OCI-LY7 (cell line): Measurements from ENCODE around the gene BCL2L15. TPM values are rescaled to one million over a fixed set of nuclear protein-coding genes. Genes with fewer than 3 reads are reported as not detected.

ENCODE experiments used
- BruUV-seq: library from RNA; stranded (reverse); fragments of 400-500 nt; replicated peaks from 2 replicates; lab custom pipeline; 2021; lab: Mats Ljungman, UMichigan
- CTCF ChIA-PET: fragments of 300-600 bp; sonication (Branson Sonifier 250); formaldehyde crosslinking; loops from one replicate; lab custom pipeline; 2022; ENCODE audit warnings: antibody characterized with exemption; ENCODE audit not compliant: unreplicated experiment; lab: Charles Lee
- POLR2A ChIA-PET: fragments of 300-600 bp; sonication (Branson Sonifier 250); formaldehyde crosslinking; loops from one replicate; lab custom pipeline; 2022; ENCODE audit warnings: antibody characterized with exemption; lab: Charles Lee
- DNase-seq: peaks from one replicate; pipeline ENCODE4 v3.0.0-alpha.2; 2015; ENCODE audit warnings: low spot score
- H2AFZ ChIP-seq: fragments of 200-600 bp; sonication (generic), shearing (Covaris generic); 2 replicates; pipeline ENCODE4 v1.6.1; 2014; ENCODE audit warnings: mild to moderate bottlenecking, antibody characterized with exemption, low read length, moderate library complexity
- H3K27ac ChIP-seq: fragments of 200-600 bp; sonication (generic); 2 replicates; pipeline ENCODE4 v1.5.1; 2014; ENCODE audit warnings: mixed run types, low read depth, mild to moderate bottlenecking, moderate library complexity, low read length, inconsistent platforms; ENCODE audit not compliant: poor library complexity, severe bottlenecking
- H3K36me3 ChIP-seq: fragments of 200-600 bp; sonication (generic); 2 replicates; pipeline ENCODE4 v1.6.1; 2014; ENCODE audit warnings: mild to moderate bottlenecking, antibody characterized with exemption, low read length, moderate library complexity, mixed read lengths; ENCODE audit not compliant: insufficient read depth
- H3K4me1 ChIP-seq: fragments of 200-600 bp; sonication (generic); 2 replicates; pipeline ENCODE4 v1.5.1; 2014; ENCODE audit warnings: mild to moderate bottlenecking, low read length; ENCODE audit not compliant: insufficient read depth, poor library complexity, severe bottlenecking
- H3K4me2 ChIP-seq: fragments of 200-600 bp; sonication (generic); 2 replicates; pipeline ENCODE4 v1.6.1; 2014; ENCODE audit warnings: mild to moderate bottlenecking, low read length
- H3K4me3 ChIP-seq: fragments of 200-600 bp; sonication (generic); 2 replicates; pipeline ENCODE4 v1.5.1; 2014; ENCODE audit warnings: mild to moderate bottlenecking, low read depth, low read length; ENCODE audit not compliant: poor library complexity, severe bottlenecking
- H3K79me2 ChIP-seq: fragments of 200-600 bp; sonication (generic); 2 replicates; pipeline ENCODE4 v1.6.1; 2016; ENCODE audit warnings: low read depth, mild to moderate bottlenecking, low read length, moderate library complexity, mixed read lengths; ENCODE audit not compliant: insufficient read depth
- H3K9me2 ChIP-seq: fragments of 200-600 bp; sonication (generic); 2 replicates; pipeline ENCODE4 v1.6.1; 2016; ENCODE audit warnings: mild to moderate bottlenecking, low read length, mixed read lengths; ENCODE audit not compliant: insufficient read depth
- H3K9me3 ChIP-seq: fragments of 200-600 bp; sonication (generic); 2 replicates; pipeline ENCODE4 v1.6.1; 2014; ENCODE audit warnings: mild to moderate bottlenecking, mixed run types, low read length, mixed read lengths
- H4K20me1 ChIP-seq: fragments of 200-600 bp; sonication (generic); 2 replicates; pipeline ENCODE4 v1.6.1; 2014; ENCODE audit warnings: mild to moderate bottlenecking, antibody characterized with exemption, low read length, moderate library complexity, mixed read lengths; ENCODE audit not compliant: insufficient read depth
- EZH2phosphoT487 ChIP-seq: fragments of 200-600 bp; sonication (generic); IDR thresholded peaks from 2 replicates; pipeline ENCODE4 v1.6.1; 2018; ENCODE audit warnings: low read depth, borderline replicate concordance, mild to moderate bottlenecking, mixed run types, antibody characterized with exemption, low read length, moderate library complexity, mixed read lengths
- intact Hi-C: fragments of 100-400 bp; cut with micrococcal nuclease; formaldehyde crosslinking; loops from one replicate; pipeline ENCODE4 v1.10.0; 2022; ENCODE audit not compliant: unreplicated experiment
- total RNA-seq, 2 experiments: library from RNA; depleted of rRNA in 1 of 2; stranded (reverse); fragments of >200 nt in 1 of 2; shearing (Covaris generic) in 1 of 2; gene quantifications; 2 replicates each; pipeline ENCODE4 v1.2.3, GENCODE V29; 2014 to 2022
- TF ChIP-seq, protein P1 (sequence below): fragments of 200-600 bp; sonication (generic); conservative IDR thresholded peaks from 2 replicates; pipeline ENCODE4 v1.5.1; 2014; ENCODE audit warnings: mild to moderate bottlenecking, antibody characterized with exemption, low read length, moderate library complexity, mixed read lengths

The BCL2L15 gene
- total RNA-seq, 2 experiments from 2014 or later, result 0.82 to 1.1 TPM

DNA sequence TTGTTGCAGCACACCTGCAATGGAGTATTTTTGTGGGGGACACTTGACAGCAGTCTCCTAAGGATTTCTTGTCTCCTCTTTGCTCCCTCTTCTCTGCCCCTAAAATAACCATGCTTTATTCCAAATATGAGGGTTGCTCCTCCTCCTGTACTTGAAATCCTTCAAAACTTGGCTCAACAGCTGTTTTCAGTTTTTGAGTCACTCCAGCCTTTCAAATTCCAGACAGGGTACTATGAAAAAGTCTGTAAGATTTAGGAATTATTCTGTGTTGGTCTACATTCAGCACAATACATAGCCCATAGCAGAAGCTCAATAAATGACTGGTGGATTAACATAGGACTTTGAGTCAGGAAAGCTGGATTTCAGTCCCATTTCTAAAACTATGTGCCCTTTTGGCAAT is 11.7 kb upstream of the BCL2L15 start:
- Histone ChIP-seq H3K4me1 (peaks cover 16% of the 10 kb centered on the region), H4K20me1 (no peaks in the 10 kb centered on the region), H3K4me2 (no peak overlapping the region), H3K27ac (no peak overlapping the region), H3K9me2 (no peaks in the 10 kb centered on the region), H2AFZ (no peak overlapping the region), H3K4me3 (no peak overlapping the region), H3K36me3 (peaks cover 88% of the 10 kb centered on the region), H3K9me3 (no peaks in the 10 kb centered on the region), H3K79me2 (peaks cover 22% of the 10 kb centered on the region; the same call in 1 of the 2 replicates)
- DNase-seq, result no peak
- ChIA-PET CTCF (no interaction called here), POLR2A (interaction anchor here (0.7 to 1.3 kb wide), 3 partner anchors 9 to 55 kb away, joined by 3 read pairs; no protein-coding TSS in a partner anchor)
- no TSS peak for BruUV-seq
- TF ChIP-seq EZH2phosphoT487, result no peak
- TF ChIP-seq, protein P1, sequence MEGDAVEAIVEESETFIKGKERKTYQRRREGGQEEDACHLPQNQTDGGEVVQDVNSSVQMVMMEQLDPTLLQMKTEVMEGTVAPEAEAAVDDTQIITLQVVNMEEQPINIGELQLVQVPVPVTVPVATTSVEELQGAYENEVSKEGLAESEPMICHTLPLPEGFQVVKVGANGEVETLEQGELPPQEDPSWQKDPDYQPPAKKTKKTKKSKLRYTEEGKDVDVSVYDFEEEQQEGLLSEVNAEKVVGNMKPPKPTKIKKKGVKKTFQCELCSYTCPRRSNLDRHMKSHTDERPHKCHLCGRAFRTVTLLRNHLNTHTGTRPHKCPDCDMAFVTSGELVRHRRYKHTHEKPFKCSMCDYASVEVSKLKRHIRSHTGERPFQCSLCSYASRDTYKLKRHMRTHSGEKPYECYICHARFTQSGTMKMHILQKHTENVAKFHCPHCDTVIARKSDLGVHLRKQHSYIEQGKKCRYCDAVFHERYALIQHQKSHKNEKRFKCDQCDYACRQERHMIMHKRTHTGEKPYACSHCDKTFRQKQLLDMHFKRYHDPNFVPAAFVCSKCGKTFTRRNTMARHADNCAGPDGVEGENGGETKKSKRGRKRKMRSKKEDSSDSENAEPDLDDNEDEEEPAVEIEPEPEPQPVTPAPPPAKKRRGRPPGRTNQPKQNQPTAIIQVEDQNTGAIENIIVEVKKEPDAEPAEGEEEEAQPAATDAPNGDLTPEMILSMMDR, result no peak
- intact Hi-C loops, result no loop called here

DNA sequence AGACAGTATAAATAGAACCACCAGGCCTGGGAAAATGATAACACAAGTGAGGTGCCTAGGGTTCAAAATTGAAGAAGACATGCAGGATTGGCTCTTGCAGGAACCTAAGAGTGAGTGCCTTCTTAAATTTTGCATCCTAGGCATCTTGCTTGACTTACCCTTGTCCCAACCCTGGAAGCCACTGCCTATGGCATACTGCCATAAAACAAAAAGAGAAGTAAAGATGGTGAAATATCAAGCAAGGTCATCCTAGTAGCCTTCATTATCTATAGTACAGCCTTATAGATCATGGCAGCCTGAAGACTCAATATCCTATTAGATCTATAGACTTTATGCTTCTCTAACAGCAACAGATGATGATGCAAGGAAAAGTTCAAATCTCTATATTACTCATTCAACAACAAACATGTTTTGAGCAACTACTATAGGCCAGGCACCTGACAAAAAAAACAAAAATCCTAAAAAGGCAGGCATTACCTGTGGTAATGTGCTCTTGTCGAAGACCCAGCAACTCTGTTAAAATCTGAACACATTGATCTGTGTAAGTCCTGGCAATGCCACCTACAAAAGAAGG is 10.9 kb upstream of the BCL2L15 start:
- no peak overlapping the region for H3K27ac ChIP-seq
- H3K4me2 ChIP-seq, result no peak overlapping the region
- no peaks in the 10 kb centered on the region for H4K20me1 ChIP-seq
- ChIA-PET CTCF (no interaction called here), POLR2A (interaction anchor here (0.6 to 1.3 kb wide), 3 partner anchors 9 to 56 kb away, joined by 3 read pairs; no protein-coding TSS in a partner anchor)
- no TSS peak for BruUV-seq
- no peak for TF ChIP-seq EZH2phosphoT487
- TF ChIP-seq, protein P1, result no peak
- H3K4me3 ChIP-seq, result no peak overlapping the region
- peaks cover 95% of the 10 kb centered on the region for H3K36me3 ChIP-seq
- peaks cover 10% of the 10 kb centered on the region for H3K4me1 ChIP-seq
- peaks cover 14% of the 10 kb centered on the region; the same call in 1 of the 2 replicates for H3K79me2 ChIP-seq
- H3K9me2 ChIP-seq, result no peaks in the 10 kb centered on the region
- H2AFZ ChIP-seq, result no peak overlapping the region
- H3K9me3 ChIP-seq, result no peaks in the 10 kb centered on the region
- intact Hi-C loops, result no loop called here
- DNase-seq, result no peak

DNA sequence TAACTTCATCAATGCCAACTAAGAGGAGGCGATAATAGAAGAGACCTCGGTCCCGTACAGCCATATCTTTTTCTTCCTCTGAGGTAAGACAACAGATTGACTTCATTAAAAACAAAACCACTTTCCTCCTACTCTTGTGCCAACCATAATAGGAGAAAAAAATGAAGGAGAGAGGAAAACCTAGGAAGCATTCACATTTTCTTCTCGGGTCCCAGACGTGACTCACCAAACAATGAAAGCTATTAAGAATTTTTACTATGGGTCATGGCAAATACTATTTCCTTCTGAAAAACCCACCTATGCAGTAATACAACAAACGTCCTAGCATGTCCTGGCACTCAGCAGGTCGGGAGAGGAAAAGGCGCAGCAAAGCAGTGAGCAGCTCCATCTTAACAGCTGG is 8.6 kb upstream of the BCL2L15 start:
- TF ChIP-seq, protein P1, result no peak
- TF ChIP-seq EZH2phosphoT487, result no peak
- Histone ChIP-seq H3K9me3 (no peaks in the 10 kb centered on the region), H3K4me2 (no peak overlapping the region), H3K9me2 (no peaks in the 10 kb centered on the region), H3K27ac (no peak overlapping the region), H2AFZ (no peak overlapping the region), H3K4me3 (no peak overlapping the region), H4K20me1 (no peaks in the 10 kb centered on the region), H3K79me2 (no peaks in the 10 kb centered on the region), H3K4me1 (no peaks in the 10 kb centered on the region), H3K36me3 (peaks cover 77% of the 10 kb centered on the region)
- DNase-seq, result no peak
- no TSS peak for BruUV-seq
- POLR2A ChIA-PET, result interaction anchor here (1.1 to 1.2 kb wide), 2 partner anchors 7 to 10 kb away, joined by 3 to 4 read pairs; no protein-coding TSS in a partner anchor
- CTCF ChIA-PET, result no interaction called here
- intact Hi-C loops, result no loop called here
